Heart left ventricle (tissue), 13 donors: ENCODE data around the gene COL6A2.

Source experiments
- POLR2A ChIP-seq, 2 donors: fragments of 450-650 bp; IDR thresholded peaks; one replicate each; pipeline ENCODE4 v1.6.1; 2017; ENCODE audit warnings: antibody characterized with exemption in 2 of 2, mild to moderate bottlenecking in 2 of 2, moderate library complexity in 2 of 2
- TF ChIP-seq, protein P1 (sequence below), 12 donors: fragments of 200-600 bp; sonication (generic) in 4 of 12; IDR thresholded peaks; one replicate each; pipeline versions ENCODE4 v1.5.0 to v1.8.0; 2018 to 2022; ENCODE audit warnings: antibody characterized with exemption in 12 of 12, mild to moderate bottlenecking in 5 of 12
- donor health status: ischemic (EF 13 %, LVEDD 7.1; RV severe dilation, severe dysfunction).
- donor health status: DM: no; HTN: yes; CAD: no.
- donor health status: DM: no; HTN: no; CAD: no.
- donor health status: ischemic (EF 25% LVEDD 6.9; RV normal size, moderate dysfunction).
- donor health status: ischemic (EF 25% LVEDD 5.7; RV mildly dilated, moderate dysfunction).
- donor health status: ischemic (EF 35%, LVEDD 5.7; RV mildly dilated, moderate dysfunction).
- donor health status: nonischemic (EF 11% LVEDD 7.7; RV severe dilation, severe dysfunction).
- donor health status: DM: yes; HTN: yes; CAD: no.
- donor health status: PGD.
- donor health status: ischemic (EF 29% LVEDD 5.4; RV normal size, mild dysfunction).
- donor health status: nonischemic (EF 23%, LVEDD 6.1; RV moderate dilation, normal function).

DNA sequence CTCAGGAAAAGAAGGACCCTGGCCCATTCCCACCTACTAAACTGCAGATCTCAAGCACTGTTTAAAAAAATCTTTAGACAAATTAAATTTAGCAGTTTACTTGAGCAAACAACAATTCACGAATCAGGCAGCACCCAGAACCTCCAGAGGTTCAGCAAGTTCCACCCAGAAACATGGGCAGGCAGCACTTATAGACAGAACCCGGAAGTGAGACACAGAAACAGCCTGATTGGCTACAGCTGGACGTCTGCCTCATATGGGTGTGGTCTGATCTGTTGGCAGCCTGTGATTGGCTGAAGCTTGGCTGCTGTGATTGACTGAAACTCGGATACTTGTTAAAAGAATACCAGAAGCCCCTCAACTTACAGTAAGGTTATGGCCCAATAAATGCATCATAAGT is 34.7 kb upstream of the COL6A2 start:
- TF ChIP-seq, protein P1, sequence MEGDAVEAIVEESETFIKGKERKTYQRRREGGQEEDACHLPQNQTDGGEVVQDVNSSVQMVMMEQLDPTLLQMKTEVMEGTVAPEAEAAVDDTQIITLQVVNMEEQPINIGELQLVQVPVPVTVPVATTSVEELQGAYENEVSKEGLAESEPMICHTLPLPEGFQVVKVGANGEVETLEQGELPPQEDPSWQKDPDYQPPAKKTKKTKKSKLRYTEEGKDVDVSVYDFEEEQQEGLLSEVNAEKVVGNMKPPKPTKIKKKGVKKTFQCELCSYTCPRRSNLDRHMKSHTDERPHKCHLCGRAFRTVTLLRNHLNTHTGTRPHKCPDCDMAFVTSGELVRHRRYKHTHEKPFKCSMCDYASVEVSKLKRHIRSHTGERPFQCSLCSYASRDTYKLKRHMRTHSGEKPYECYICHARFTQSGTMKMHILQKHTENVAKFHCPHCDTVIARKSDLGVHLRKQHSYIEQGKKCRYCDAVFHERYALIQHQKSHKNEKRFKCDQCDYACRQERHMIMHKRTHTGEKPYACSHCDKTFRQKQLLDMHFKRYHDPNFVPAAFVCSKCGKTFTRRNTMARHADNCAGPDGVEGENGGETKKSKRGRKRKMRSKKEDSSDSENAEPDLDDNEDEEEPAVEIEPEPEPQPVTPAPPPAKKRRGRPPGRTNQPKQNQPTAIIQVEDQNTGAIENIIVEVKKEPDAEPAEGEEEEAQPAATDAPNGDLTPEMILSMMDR (IDR thresholded peaks at IDR 0.05): no peak
- no peak for TF ChIP-seq POLR2A (IDR thresholded peaks at IDR 0.05)
